HG02973 (cell line): ENCODE results near the gene AFF1.

Experiments
- ATAC-seq: cut with Tn5 transposase; IDR thresholded peaks from one replicate; pipeline ENCODE4 v1.9.1; 2021; ENCODE audit warnings: moderate library complexity; ENCODE audit not compliant: unreplicated experiment

Gene AFF1

GRCh38 chr4:87108142-87108546 is 173.3 kb downstream of the AFF1 start:
- ATAC-seq: no peak

DNA sequence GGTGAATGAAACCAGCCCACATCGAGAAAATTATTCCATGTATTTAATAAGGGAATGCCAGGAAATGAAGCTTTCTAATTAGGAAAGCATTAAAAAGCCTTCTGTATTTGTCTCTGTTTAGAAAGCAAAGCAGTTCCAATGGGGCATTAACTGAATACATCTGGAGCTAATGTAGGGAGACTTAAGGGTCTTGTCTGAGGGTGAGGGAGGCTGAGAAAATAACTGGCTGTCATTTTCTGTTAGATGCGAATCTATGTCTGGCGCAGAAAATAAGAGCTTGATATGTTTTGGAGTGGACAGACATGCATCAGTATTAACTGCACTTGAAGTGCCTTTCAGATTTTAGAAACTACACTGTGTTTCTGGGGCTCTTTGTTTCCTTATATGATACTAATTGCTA is 174.3 kb downstream of the AFF1 start:
- ATAC-seq: no peak

- ATAC-seq: no peak
Observed at GRCh38 chr4:87109945-87110344, 175.1 kb downstream of the AFF1 start.

DNA sequence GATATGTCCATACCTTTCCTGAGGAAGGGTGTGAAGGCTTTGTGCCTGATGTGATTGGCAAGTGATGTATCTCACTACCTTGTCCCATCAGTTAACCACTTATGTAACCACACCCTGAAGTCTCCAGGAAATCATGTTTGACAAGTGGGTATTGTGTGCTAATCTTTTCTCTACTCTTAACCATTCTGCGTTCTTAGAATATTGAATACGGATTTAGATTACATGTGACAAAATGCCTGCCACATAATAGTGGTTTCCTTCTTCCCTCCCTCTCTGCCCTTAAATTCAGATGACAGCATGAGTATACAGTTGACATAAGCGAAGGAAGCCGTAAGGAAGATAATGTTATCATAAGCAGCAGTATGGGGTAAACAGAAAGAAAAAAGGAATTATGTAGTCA is 177.3 kb downstream of the AFF1 start:
- no peak for ATAC-seq

DNA sequence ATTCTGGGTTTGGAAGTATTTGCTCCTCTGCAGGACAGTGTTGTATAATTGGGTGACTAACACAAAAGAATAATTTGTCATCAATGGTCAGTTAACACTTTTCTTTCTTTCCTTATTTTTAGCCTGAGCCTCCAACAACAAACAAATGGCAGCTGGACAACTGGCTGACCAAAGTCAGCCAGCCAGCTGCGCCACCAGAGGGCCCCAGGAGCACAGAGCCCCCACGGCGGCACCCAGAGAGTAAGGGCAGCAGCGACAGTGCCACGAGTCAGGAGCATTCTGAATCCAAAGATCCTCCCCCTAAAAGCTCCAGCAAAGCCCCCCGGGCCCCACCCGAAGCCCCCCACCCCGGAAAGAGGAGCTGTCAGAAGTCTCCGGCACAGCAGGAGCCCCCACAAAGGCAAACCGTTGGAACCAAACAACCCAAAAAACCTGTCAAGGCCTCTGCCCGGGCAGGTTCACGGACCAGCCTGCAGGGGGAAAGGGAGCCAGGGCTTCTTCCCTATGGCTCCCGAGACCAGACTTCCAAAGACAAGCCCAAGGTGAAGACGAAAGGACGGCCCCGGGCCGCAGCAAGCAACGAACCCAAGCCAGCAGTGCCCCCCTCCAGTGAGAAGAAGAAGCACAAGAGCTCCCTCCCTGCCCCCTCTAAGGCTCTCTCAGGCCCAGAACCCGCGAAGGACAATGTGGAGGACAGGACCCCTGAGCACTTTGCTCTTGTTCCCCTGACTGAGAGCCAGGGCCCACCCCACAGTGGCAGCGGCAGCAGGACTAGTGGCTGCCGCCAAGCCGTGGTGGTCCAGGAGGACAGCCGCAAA is 179.6 kb downstream of the AFF1 start:
- ATAC-seq: no peak

DNA sequence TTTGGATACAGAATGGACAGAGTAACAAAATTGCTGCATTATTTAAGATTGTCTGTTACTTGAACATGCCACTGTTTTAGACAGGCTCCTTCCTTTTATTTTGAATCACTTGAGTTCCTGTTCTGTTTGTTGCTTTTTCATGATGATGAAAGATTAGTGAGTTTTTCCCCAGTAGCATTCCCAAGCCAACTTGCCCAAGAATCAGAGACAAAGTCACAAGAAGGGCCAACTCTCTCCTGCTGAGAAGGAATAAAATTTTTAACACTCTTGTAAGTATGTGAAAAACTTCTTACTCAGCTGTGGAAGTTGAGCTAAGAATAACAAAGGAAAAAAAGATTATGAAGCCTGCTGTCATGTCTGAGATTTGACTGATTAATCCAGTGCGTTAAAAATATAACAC is 181.4 kb downstream of the AFF1 start:
- no peak for ATAC-seq

DNA sequence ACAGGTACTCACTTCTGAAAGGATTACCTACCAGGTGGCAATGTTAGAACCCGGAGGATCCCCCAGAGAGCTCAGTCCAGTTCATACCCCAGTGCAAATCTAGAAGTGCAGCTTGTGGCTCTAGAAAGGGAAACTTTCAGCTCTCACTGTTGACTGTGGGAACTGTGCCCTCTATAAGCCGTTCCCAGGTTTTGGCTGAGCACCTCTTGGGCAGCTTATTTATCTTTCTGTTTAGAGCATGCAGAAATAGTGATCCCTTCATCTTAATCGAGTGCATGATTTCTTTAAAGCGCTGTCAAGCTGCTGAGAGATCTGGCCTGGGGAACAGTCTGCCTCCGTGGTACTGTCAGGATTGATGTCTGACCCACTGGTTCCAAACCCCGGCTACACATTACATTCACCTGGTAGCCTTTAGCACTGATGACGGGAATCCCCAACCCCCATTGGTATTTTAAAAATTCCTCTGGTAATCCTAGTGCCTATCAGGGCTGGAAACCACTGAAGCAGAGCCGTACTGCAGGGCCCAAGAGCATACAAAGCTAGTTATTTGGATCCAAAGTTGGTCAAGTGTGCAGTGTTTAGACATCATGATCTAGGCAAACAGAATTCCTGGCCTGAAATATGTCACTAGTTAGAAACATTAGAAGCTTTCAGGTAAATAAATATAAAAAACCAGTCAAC is 182.4 kb downstream of the AFF1 start:
- ATAC-seq: no peak

- no peak for ATAC-seq
Observed at GRCh38 chr4:87117732-87118075, 182.9 kb downstream of the AFF1 start.

DNA sequence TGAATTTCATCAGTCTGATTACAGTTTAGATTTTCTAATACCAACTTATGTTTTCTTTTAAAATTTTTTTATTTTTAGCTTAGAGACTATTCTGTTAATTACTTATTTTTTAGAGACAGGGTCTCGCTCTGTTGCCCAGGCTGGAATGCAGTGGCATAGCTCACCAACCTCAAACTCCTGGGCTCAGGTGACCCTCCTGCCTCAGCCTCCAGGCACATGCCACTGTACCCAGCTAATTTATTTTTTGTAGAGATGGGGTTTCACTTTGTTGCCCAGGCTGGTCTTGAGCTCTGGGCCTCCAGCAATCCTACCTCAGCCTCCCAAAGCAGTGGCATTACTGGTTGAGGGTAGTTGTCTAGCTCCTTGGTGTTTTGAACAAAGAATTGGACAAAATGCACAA is 183.6 kb downstream of the AFF1 start:
- ATAC-seq: no peak

GRCh38 chr4:87118826-87119225 is 184.0 kb downstream of the AFF1 start:
- ATAC-seq: no peak

DNA sequence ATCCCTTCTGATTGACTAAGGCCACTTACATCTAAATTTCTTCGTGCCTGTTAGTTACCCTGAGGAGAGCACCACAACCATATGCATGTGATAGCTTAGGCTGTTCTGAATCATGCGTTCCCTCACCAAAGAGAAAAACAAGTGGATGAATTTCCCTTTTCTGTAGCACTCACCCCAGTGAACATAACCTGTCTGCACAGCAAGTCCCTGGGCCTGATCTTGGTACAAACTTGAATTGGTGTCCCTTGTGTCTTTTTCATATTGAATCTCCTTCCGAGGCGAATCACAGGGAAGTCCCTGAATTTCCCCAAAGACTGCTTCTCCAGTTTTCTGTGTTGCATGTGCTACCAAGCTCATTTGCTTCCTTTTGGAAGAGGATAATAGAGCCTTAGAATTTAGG is 185.2 kb downstream of the AFF1 start:
- ATAC-seq: no peak

DNA sequence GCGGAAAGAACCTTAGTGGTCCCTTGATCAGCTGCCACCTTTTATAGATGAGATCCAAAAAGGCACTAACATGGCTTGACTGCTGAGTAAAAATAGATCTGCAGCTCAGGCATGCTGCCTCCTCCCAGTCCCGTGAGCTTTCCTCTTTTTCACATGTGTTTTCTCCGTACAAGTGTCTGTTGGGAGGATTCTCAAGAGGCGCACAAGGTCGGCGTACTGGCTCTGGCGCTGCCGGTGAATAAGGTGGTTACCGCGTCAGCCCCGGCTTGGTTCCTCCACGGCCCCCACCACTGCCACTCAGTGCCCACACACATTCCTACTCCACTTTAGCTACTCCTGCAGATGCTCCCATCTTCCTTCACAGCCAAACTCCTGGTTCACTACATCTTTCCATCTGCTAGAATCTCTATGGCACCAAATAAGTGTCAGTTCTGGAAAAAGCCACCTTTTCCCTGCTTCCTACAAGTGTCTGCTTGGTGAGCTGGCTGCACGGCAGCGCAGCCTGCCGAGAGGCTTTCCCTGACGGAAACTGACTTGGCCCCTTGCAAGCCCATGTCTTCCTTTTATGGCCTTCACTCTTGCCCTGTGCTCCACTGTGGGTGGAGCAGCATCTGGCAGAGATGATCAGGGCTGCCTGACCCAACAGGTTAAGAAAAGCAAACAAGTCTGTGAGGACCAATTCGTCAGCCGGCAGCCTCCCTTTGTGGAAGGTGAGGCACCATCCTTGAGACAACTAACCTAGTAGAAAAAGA is 185.8 kb downstream of the AFF1 start:
- ATAC-seq: no peak

DNA sequence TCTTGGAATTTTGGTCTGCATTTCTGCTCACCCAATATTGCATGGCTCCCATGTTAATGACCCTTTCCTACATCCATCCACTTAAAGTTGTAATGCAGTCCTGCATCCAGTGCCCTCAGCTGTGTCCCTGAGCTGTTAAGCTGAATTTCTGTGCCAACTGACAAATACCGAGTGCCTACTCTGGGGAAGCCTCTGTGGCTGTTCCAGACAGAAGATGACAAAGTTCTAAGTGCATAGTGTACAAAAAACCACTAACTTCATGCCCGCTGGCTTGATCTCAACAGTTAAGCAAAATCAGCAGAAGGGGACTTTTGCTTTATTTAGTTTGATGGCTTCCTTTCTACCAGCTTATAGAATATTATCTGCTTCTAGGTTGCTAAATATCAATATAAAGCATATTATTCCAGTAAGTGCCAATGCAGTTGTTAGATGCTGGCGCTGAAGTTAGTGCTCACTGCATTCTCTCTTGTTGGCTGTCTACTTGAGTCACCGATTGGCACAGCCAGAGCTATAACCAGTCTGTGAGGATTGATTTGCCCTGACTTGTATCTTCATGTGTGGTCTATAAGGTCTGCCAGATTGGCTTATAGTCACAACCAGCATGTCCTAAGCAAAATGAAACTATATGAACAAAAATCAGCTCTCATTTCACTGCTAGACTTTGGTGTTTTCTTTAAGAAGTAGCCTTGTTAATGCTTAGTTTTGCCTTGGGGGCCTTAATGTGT is 186.7 kb downstream of the AFF1 start:
- ATAC-seq: no peak

DNA sequence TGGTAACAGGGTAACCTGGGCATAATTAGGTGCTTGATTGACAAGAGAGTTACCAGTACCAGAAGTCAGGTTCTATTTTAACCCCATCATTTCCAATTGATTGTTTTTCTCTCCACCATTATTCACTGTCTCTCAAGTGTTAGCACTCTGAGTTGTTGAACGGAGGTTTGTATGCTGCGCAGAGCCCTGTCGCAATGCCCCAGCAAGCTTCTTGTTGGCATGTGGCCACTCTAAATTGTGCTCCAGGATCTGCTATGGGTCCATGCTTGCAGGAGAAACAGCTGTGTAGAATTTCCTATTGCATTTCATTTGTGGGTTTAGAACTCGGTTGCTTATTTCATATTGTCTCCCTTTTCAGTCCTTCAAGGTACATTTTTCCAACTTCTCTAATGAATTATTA is 187.4 kb downstream of the AFF1 start:
- no peak for ATAC-seq

DNA sequence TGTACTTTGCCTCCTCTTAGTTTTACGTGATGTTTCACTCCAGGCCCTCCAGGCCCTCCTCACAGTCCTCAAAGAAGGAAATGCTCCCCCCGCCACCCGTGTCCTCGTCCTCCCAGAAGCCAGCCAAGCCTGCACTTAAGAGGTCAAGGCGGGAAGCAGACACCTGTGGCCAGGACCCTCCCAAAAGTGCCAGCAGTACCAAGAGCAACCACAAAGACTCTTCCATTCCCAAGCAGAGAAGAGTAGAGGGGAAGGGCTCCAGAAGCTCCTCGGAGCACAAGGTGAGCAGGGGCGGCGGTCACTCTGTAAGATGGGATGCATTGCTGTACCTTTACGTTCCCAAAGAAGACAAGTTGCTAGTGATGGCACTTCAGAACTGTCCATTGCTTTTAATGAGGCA is 191.2 kb downstream of the AFF1 start:
- ATAC-seq: no peak

DNA sequence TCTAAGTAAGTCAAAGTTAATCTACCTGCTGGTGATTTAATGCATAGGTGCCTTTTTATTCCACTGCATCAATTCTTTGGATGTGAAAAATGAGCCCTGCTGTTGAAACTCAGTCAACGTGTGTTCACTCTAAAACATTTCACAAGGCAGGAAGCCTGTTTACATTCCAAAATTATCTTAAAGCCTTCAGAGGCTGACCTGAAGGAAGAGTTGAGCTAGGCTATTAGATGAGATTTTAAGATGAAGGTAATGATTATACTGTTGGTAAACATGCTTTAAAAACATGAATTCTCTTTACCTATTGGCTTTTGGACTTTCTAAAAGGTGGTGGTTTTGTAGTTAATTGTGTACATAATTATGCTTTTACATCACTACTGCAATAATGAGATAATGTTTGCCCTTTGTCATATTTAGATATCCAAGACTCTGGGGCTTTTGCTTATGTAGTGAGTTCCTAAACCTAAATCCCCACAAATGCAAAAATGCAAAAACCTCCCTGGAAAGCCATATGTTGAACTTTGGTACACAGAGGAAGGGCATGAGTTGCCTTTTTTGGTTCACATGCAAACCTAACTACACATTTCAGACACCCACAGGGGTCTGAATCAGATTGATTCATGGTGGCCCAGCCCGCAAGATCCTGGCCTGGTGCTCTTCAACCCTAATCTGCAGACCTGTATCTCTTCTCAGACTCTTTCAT is 193.3 kb downstream of the AFF1 start:
- ATAC-seq: no peak

DNA sequence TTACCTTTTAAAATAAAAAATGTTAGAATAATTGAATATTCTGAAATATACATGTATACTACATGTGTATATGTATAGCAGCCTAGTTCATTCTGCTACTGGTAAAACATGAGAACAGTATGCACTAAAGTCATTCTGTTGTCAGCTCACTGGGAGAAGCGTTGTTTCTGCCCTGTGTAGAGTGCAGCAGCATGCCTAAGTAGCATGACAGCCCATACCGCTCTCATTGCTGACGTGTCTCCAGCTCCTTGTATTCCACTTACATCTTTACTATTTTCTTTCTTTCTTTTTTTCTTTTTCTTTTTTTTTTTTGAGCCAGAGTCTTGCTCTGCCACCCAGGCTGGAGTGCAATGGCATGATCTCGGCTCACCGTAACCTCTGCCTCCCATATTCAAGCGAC is 194.9 kb downstream of the AFF1 start:
- ATAC-seq: no peak

DNA sequence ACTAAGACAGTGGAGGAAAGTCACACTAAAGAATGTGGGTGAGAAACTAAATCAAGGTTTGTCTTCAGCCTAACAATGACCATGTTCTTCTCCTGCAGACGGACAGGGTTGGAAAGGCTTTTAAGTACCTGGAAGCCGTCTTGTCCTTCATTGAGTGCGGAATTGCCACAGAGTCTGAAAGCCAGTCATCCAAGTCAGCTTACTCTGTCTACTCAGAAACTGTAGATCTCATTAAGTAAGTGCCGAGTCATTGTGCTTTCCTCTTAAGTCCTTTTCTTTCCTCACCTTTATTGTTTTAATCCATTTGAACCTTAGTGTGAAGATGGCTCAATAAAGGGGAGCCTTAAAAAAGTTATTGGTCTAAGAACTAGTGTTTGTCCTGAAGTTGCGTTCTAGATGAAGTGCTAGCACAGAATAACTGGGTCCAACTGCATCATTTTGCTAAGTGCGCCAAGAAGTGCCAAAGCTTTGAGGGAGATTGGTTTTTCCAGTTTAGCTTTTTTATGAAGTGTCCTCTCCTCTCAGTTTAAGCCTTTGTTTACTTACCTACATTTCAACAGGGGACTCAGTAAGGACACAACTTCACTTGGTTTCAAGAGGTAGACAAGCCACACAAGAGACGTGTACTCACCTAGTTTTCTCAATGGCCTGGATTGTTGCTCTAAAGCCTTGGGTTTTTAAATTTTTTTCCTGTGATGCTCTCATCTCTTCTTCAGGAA is 196.3 kb downstream of the AFF1 start:
- no peak for ATAC-seq

DNA sequence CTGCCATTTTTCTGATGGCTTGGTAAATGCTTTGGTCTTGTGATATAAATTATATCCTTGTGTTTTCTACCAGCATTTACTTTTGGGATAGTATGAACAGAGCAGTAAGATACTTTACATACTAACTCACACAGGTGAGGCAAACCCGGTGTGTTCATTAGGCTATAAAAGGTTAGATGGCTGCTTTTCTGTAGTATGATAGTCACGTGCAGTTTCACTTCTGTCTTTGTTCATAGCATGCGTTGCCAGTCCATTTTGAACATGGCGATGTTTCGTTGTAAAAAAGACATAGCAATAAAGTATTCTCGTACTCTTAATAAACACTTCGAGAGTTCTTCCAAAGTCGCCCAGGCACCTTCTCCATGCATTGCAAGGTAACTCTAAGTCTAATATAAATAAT is 197.2 kb downstream of the AFF1 start:
- no peak for ATAC-seq

DNA sequence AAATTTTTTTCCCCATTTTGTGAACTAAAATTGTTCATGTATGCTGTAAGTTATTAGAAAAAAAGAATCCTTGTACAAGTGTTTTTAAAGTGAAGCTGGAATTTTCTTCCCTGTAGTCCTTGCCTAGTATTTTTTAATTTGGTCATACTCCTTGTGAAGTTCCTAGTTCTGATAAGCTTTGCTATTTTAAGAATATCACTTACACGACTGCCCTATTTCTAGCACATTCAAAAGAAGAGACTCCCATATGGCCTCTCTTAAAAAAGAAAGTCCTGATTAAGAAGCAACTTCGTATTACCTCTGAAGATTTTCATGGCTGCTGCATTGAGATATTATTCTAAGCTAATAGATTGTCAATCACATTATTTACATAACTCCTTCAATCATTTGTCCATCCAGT is 198.4 kb downstream of the AFF1 start:
- ATAC-seq: no peak
